ENCODE measurements around the gene VWA8.

- TF ChIP-seq CTCF (IDR thresholded peaks at IDR 0.05) (no peak), POLR2AphosphoS5 (IDR thresholded peaks at IDR 0.05) (no peak), POLR2A (IDR thresholded peaks at IDR 0.05) (no peak)
Measured at GRCh38 chr13:41851351-41851750, 109.6 kb downstream of the VWA8 start.
